GM12878 (cell line): ENCODE results near the gene DNAAF1.

Experiments used
- POLR2AphosphoS5 ChIP-seq: IDR thresholded peaks from 2 replicates; pipeline ENCODE4 v1.6.1; 2011; ENCODE audit warnings: mild to moderate bottlenecking, low read length, inconsistent platforms
- ZNF274 ChIP-seq: IDR thresholded peaks from one replicate; pipeline ENCODE4 v1.8.0; 2011; ENCODE audit not compliant: insufficient read length, insufficient read depth

- TF ChIP-seq POLR2AphosphoS5 (no peak), ZNF274 (no peak)
Observed at GRCh38 chr16:84198401-84198800, 53.3 kb downstream of the DNAAF1 start.
